GM19438 (cell line): ENCODE measurements around the gene GALNT7.

Experiments
- ATAC-seq: cut with Tn5 transposase; IDR thresholded peaks from one replicate; pipeline ENCODE4 v1.9.1; 2021; ENCODE audit warnings: low read depth; ENCODE audit not compliant: unreplicated experiment

Gene GALNT7

GRCh38 chr4:173231916-173232315 lies 63.3 kb downstream of the GALNT7 start:
- ATAC-seq, result peak; percentile 65

GRCh38 chr4:173233857-173234256 lies 65.2 kb downstream of the GALNT7 start:
- ATAC-seq, result no peak

- ATAC-seq, result no peak
These were observed 66.4 kb downstream of the GALNT7 start for GRCh38 chr4:173235050-173235449.

GRCh38 chr4:173236301-173236700 lies 67.7 kb downstream of the GALNT7 start:
- ATAC-seq, result no peak

GRCh38 chr4:173237152-173237551 lies 68.5 kb downstream of the GALNT7 start:
- ATAC-seq, result no peak

- ATAC-seq, result no peak
These were observed 69.2 kb downstream of the GALNT7 start for GRCh38 chr4:173237762-173238161.

- ATAC-seq, result no peak
These were observed 72.1 kb downstream of the GALNT7 start for GRCh38 chr4:173240696-173241095.

- no peak for ATAC-seq
These were observed 74.0 kb downstream of the GALNT7 start for GRCh38 chr4:173242466-173243250.

- ATAC-seq, result no peak
These were observed 74.7 kb downstream of the GALNT7 start for GRCh38 chr4:173243321-173243720.

- peak; percentile 72 for ATAC-seq
These were observed 75.5 kb downstream of the GALNT7 start for GRCh38 chr4:173243917-173244658.

- ATAC-seq, result no peak
These were observed 77.3 kb downstream of the GALNT7 start for GRCh38 chr4:173245952-173246351.

GRCh38 chr4:173246719-173247118 lies 78.1 kb downstream of the GALNT7 start:
- no peak for ATAC-seq

- no peak for ATAC-seq
These were observed 78.7 kb downstream of the GALNT7 start for GRCh38 chr4:173247321-173247720.

GRCh38 chr4:173248690-173249089 lies 80.1 kb downstream of the GALNT7 start:
- ATAC-seq, result no peak

GRCh38 chr4:173252024-173252935 lies 83.7 kb downstream of the GALNT7 start:
- ATAC-seq, result peak; percentile 91

GRCh38 chr4:173253561-173253960 lies 85.0 kb downstream of the GALNT7 start:
- no peak for ATAC-seq

GRCh38 chr4:173254646-173255045 lies 86.0 kb downstream of the GALNT7 start:
- no peak for ATAC-seq

GRCh38 chr4:173256825-173257224 lies 88.2 kb downstream of the GALNT7 start:
- no peak for ATAC-seq

- ATAC-seq, result peak; percentile 86
These were observed 89.4 kb downstream of the GALNT7 start for GRCh38 chr4:173257732-173258717.

GRCh38 chr4:173258866-173259265 lies 90.3 kb downstream of the GALNT7 start:
- no peak for ATAC-seq
